Stimulated activated CD4-positive, alpha-beta T cell treated with anti-CD3 and anti-CD28 coated beads, Interleukin-2, amount 100 ng/mL, for 4 hours (primary cell): ENCODE data around the gene CNTNAP5.

Experiments used
- DNase-seq: peaks from one replicate; pipeline ENCODE4 v3.0.0-alpha.2; 2020; ENCODE audit warnings: low read depth

The CNTNAP5 gene

GRCh38 chr2:124886216-124886615 is 861.1 kb downstream of the CNTNAP5 start:
- no peak for DNase-seq

GRCh38 chr2:124887466-124887865 is 862.4 kb downstream of the CNTNAP5 start:
- DNase-seq = no peak

- DNase-seq = no peak
Observed at GRCh38 chr2:124888431-124888830, 863.3 kb downstream of the CNTNAP5 start.

- no peak for DNase-seq
Observed at GRCh38 chr2:124894199-124894598, 869.1 kb downstream of the CNTNAP5 start.

- no peak for DNase-seq
Observed at GRCh38 chr2:124898827-124899226, 873.7 kb downstream of the CNTNAP5 start.

- no peak for DNase-seq
Observed at GRCh38 chr2:124908411-124908810, 883.3 kb downstream of the CNTNAP5 start.

GRCh38 chr2:124911560-124911959 is 886.5 kb downstream of the CNTNAP5 start:
- DNase-seq = no peak

GRCh38 chr2:124913868-124914267 is 888.8 kb downstream of the CNTNAP5 start:
- no peak for DNase-seq

- DNase-seq = no peak
Observed at GRCh38 chr2:124915567-124915966, 890.5 kb downstream of the CNTNAP5 start.

- DNase-seq = no peak
Observed at GRCh38 chr2:124919296-124919695, 894.2 kb downstream of the CNTNAP5 start.

GRCh38 chr2:124920448-124920847 is 895.4 kb downstream of the CNTNAP5 start:
- no peak for DNase-seq

GRCh38 chr2:124921191-124921590 is 896.1 kb downstream of the CNTNAP5 start:
- DNase-seq = no peak

GRCh38 chr2:124923097-124923496 is 898.0 kb downstream of the CNTNAP5 start:
- DNase-seq = no peak

GRCh38 chr2:124933883-124934282 is 908.8 kb downstream of the CNTNAP5 start:
- no peak for DNase-seq

- DNase-seq = no peak
Observed at GRCh38 chr2:124953921-124954320, 928.8 kb downstream of the CNTNAP5 start.

GRCh38 chr2:124959581-124959980 is 934.5 kb downstream of the CNTNAP5 start:
- no peak for DNase-seq

- no peak for DNase-seq
Observed at GRCh38 chr2:124961132-124961531, 936.0 kb downstream of the CNTNAP5 start.
